ENCODE measurements around the gene NOS2.

The NOS2 gene

DNA sequence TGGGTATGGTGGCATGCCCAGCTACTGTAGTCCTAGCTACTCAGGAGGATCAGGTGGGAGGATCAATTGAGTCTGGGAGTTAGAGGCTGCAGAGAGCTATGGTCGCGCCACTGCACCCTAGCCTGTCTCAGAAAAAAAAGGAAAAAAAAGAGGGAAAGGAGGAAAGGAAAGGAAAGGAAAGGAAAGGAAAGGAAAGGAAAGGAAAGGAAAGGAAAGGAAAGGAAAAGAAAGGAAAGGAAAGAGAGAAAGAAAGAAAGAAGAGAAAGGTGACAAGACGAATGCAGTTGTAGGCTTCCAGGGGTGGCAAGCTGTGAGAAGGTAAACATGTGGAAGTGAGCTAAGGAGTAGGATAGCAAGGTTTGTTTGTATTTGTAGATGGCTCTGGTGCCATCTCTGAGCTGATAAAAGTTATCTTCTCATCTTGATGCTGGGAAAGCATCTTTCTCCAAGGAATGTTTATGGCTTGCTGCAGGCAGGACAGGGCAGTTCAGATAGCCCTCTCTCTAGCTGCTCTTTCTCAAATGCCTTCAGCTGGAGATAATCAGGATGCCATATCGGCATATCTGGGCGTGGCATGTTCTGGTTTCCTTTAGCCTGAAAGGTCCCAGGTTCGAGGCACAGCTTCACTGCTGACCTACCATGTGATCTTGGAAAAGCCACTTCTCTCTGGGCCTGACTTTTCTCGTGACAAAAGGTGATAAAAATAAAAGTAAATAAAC is 2.8 kb upstream of the NOS2 start:
- no peak for DNase-seq (ENCODE audit: low read depth)
- H3K4me3 ChIP-seq (ENCODE audit: low read length), result no peak overlapping the region
- no peak for TF ChIP-seq CTCF (conservative IDR thresholded peaks at IDR 0.05; ENCODE audit: low read depth, low read length)

GRCh38 chr17:27802033-27802432 is 1.7 kb upstream of the NOS2 start:
- DNase-seq (ENCODE audit: low read depth), result no peak
- H3K4me3 ChIP-seq (ENCODE audit: low read length), result no peak overlapping the region
- TF ChIP-seq CTCF (conservative IDR thresholded peaks at IDR 0.05; ENCODE audit: low read depth, low read length), result no peak

GRCh38 chr17:27798376-27798775 is 2.0 kb downstream of the NOS2 start:
- TF ChIP-seq CTCF (conservative IDR thresholded peaks at IDR 0.05; ENCODE audit: low read depth, low read length), result no peak
- no peak for DNase-seq (ENCODE audit: low read depth)
- H3K4me3 ChIP-seq (ENCODE audit: low read length), result no peak overlapping the region

DNA sequence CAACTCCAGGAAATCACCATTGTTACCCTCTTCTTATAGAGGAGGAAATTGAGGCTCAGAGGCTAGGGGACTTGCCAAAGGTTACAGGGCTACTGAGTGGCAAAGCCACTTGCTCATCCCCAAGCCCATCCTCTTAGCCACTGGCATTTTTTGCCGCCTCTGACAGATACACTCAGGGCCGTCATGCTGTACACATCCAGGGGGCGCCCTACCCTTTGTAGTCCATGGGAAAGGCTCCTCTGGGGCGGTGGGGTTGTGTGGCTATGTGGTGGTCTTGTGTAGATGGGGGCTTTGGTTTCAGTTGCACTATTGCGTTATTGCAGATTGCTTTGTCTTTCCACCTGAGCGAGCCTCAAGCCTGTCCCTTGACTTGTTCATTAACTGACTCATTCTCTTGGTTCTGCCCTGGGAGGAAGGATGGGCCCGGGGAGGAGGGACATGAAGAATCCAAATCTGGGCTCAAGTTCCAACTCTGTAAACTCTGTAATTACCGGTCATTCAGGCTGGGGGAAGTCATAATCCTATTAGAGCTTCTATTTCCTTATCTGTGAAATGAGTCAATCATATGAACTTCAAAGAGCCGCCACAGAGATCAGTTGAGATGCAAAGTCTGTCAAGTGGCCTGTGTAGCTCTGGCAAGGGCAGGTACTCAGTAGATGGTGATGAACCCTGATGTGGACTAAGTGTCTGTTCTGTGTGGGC is 2.8 kb downstream of the NOS2 start:
- no peak for DNase-seq (ENCODE audit: low read depth)
- no peak overlapping the region for H3K4me3 ChIP-seq (ENCODE audit: low read length)
- TF ChIP-seq CTCF (conservative IDR thresholded peaks at IDR 0.05; ENCODE audit: low read depth, low read length), result peak; percentile 6

- H3K4me3 ChIP-seq (ENCODE audit: low read length), result no peak overlapping the region
- DNase-seq (ENCODE audit: low read depth), result no peak
- TF ChIP-seq CTCF (conservative IDR thresholded peaks at IDR 0.05; ENCODE audit: low read depth, low read length), result no peak
Measured at GRCh38 chr17:27793906-27794569, 6.3 kb downstream of the NOS2 start.

DNA sequence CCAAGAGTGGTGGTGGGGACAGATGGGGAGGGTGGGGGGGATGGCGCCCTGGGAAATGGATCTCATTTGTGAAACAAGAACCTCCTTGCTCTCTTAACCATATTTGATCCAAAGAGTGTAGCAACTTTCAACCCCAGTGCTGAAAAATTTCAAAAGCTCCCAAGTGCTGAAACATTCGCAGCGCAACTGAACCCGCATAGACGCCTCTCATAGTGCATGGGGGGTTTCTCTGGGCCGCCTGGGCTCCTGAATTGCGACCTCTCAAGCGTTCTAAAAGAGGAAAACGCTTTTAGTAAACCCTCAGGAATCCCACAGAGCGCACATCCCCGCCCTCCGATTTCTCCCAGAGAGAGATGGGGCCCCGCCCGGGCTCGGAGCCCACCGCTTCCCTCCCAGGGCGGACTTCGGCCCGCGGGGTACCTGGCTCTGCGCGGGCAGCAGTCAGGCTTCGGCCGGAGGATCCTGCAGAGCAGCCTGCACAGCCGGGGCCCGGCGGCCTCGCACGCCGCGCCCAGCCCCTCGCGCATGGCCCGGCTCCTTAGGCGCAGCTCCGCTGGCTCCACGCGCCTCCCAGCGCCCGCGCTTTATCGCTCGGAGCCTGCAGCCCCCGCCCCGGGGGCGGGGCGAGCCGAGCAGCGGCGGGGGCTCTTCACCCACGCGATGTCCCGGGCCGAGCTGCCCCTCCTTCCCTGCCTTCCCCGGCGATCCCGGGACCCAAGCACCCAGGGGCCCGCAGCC is 7.0 kb downstream of the NOS2 start:
- DNase-seq (ENCODE audit: low read depth), result no peak
- no peak for TF ChIP-seq CTCF (conservative IDR thresholded peaks at IDR 0.05; ENCODE audit: low read depth, low read length)
- no peak overlapping the region for H3K4me3 ChIP-seq (ENCODE audit: low read length)

Measured in retinal pigment epithelial cell (primary cell).